Measurements from ENCODE around the gene RPTOR.

DNA sequence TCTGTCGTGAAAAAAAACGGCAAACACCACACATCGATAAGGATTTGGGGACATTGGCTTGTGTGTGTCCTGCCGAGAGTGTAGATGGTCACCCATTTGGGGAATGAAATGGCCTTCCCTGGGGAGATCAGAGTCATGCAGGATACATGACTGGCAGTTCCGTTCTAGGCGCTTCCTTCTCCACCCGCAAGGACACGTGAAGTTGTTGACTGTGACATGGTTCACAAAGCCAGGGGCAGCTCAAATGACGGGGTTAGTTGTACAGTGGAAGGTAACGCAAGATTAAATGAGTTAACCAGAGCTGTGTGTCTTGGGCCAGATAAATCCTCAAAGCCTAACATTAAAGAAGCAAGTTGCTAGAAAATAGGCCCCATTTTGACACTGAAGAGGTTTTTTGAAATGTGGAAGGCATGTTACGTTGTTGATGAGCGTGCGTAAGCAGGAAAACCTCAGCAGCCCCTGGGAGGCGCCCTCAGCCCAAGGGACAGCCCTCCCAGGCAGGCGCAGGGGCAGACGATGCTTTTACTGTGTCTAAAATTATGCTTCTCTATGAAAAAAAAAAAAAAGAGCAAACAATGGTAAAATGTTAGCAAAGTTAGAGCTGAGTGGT lies 411.1 kb downstream of the RPTOR start:
- TF ChIP-seq, protein P1, sequence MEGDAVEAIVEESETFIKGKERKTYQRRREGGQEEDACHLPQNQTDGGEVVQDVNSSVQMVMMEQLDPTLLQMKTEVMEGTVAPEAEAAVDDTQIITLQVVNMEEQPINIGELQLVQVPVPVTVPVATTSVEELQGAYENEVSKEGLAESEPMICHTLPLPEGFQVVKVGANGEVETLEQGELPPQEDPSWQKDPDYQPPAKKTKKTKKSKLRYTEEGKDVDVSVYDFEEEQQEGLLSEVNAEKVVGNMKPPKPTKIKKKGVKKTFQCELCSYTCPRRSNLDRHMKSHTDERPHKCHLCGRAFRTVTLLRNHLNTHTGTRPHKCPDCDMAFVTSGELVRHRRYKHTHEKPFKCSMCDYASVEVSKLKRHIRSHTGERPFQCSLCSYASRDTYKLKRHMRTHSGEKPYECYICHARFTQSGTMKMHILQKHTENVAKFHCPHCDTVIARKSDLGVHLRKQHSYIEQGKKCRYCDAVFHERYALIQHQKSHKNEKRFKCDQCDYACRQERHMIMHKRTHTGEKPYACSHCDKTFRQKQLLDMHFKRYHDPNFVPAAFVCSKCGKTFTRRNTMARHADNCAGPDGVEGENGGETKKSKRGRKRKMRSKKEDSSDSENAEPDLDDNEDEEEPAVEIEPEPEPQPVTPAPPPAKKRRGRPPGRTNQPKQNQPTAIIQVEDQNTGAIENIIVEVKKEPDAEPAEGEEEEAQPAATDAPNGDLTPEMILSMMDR (IDR thresholded peaks at IDR 0.05): no peak
- TF ChIP-seq POLR2AphosphoS5 (IDR thresholded peaks at IDR 0.05): no peak
